Testis (tissue), 3 donors: ENCODE measurements around the gene ARMC3. TPM values are rescaled to one million over a fixed set of nuclear protein-coding genes. Genes with fewer than 3 reads are reported as not detected.
"Not testable (repeated sequence)": the region's sequence is repeated elsewhere in the genome, so short reads cannot be mapped to it uniquely, and the experiment has no call there.

Experiments
- DNase-seq: peaks from one replicate; pipeline ENCODE4 v3.0.0-alpha.2; 2019
- H3K27ac ChIP-seq, 2 donors: fragments of 200-600 bp; sonication (generic); one replicate each; pipeline ENCODE4 v1.5.1; 2019
- H3K27me3 ChIP-seq: fragments of 200-600 bp; sonication (generic); one replicate; pipeline ENCODE4 v1.5.1; 2019
- H3K36me3 ChIP-seq: fragments of 200-600 bp; sonication (generic); one replicate; pipeline ENCODE4 v1.5.1; 2017; ENCODE audit warnings: low read depth; ENCODE audit errors: missing control alignments
- H3K4me1 ChIP-seq: fragments of 200-600 bp; sonication (generic); one replicate; pipeline ENCODE4 v1.5.1; 2019
- H3K4me3 ChIP-seq, 2 donors: fragments of 200-600 bp; sonication (generic); one replicate each; pipeline ENCODE4 v1.5.1; 2017 to 2019
- H3K9me3 ChIP-seq: fragments of 200-600 bp; sonication (generic); one replicate; pipeline ENCODE4 v1.5.1; 2017
- CTCF ChIP-seq, 3 experiments: fragments of 450-650 bp in 2 of 3; fragments of 200-600 bp in 1 of 3; sonication (generic) in 1 of 3; IDR thresholded peaks; one replicate each; pipeline ENCODE4 v1.5.1; 2016 to 2019; ENCODE audit warnings: antibody characterized with exemption in 3 of 3, mild to moderate bottlenecking in 2 of 3, moderate library complexity in 1 of 3
- POLR2A ChIP-seq: fragments of 450-650 bp; IDR thresholded peaks from one replicate; pipeline ENCODE4 v1.6.1; 2017; ENCODE audit warnings: antibody characterized with exemption, mild to moderate bottlenecking, moderate library complexity
- WGBS, 2 donors: methylation state at CpG; one replicate each; pipeline ENCODE4 v1.1.5; 2018; 5-methylcytosine and 5-hydroxymethylcytosine counted together
- intact Hi-C: fragments of 100-400 bp; cut with DNase I; formaldehyde crosslinking; loops from one replicate; pipeline ENCODE4 v1.15.1; 2023; ENCODE audit warnings: low total_unique reads
- polyA plus RNA-seq: library from polyadenylated mRNA; stranded (reverse); fragments of 350-450 nt; fragmentation: Illumina TruSeq; extraction: RNeasy Lipid Tissue Mini Kit (QIAGEN cat#74804); gene quantifications from one replicate; pipeline ENCODE4 v1.2.3, GENCODE V29; 2014; ENCODE audit warnings: low read depth, low replicate concordance; ENCODE audit not compliant: insufficient read depth
- total RNA-seq, 2 donors: library from RNA; depleted of rRNA; stranded (reverse); fragments of >200 nt; gene quantifications; one replicate each; pipeline ENCODE4 v1.2.3, GENCODE V29; 2016

The ARMC3 gene
- total and polyA plus RNA-seq, 3 donors from 2014 or later: 20.3 to 63.9 (median 39.2) TPM

- no peaks in the 10 kb centered on the region for H3K4me1 ChIP-seq
- H3K27ac ChIP-seq: no peak overlapping the region
- WGBS, 2 donors: 46 to 68% methylated on average over 4 of the region's 4 CpGs
- DNase-seq: no peak
- intact Hi-C loops: no loop called here
- H3K27me3 ChIP-seq: no peaks in the 10 kb centered on the region
- TF ChIP-seq CTCF (IDR thresholded peaks at IDR 0.05): no peak
- TF ChIP-seq POLR2A: no peak
- no peaks in the 10 kb centered on the region for H3K9me3 ChIP-seq
- H3K4me3 ChIP-seq: no peak overlapping the region
- no peaks in the 10 kb centered on the region for H3K36me3 ChIP-seq
Observed at GRCh38 chr10:22897371-22897770, 30.5 kb upstream of the ARMC3 start.

GRCh38 chr10:22899307-22899706, 28.5 kb upstream of the ARMC3 start:
- TF ChIP-seq CTCF (IDR thresholded peaks at IDR 0.05) (no peak), POLR2A (no peak)
- Histone ChIP-seq H3K4me3 (no peak overlapping the region), H3K36me3 (no peaks in the 10 kb centered on the region), H3K27ac (no peak overlapping the region), H3K4me1 (no peaks in the 10 kb centered on the region), H3K27me3 (no peaks in the 10 kb centered on the region), H3K9me3 (no peaks in the 10 kb centered on the region)
- 75 to 80% methylated on average over 2 of the region's 2 CpGs for WGBS, 2 donors
- no peak for DNase-seq
- intact Hi-C loops: no loop called here

DNA sequence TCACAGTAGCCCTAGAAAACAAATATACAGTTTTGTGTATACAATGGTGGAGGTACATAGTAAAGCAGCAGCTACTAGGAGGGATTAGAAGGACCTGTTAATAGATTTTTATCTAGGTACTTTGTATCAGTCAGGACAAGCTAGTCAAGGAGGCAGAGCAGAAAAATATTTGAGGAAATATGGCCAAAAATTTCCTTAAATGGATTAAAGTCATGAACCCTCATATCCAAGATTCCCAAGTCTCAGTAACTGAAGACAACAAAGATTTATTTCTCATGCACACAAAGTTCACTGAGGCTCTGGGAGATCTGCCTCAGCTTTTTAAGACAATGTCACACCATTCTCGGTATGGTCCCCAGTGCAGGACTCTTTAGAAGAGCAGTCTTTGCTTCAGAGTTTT, 28.1 kb upstream of the ARMC3 start:
- WGBS, 2 donors: 89 to 90% methylated on average over 1 of the region's 1 CpG
- Histone ChIP-seq H3K27ac (no peak overlapping the region), H3K4me1 (no peaks in the 10 kb centered on the region), H3K27me3 (no peaks in the 10 kb centered on the region), H3K9me3 (no peaks in the 10 kb centered on the region), H3K36me3 (no peaks in the 10 kb centered on the region), H3K4me3 (no peak overlapping the region)
- DNase-seq: no peak
- TF ChIP-seq CTCF (IDR thresholded peaks at IDR 0.05) (no peak), POLR2A (no peak)
- intact Hi-C loops: no loop called here

DNA sequence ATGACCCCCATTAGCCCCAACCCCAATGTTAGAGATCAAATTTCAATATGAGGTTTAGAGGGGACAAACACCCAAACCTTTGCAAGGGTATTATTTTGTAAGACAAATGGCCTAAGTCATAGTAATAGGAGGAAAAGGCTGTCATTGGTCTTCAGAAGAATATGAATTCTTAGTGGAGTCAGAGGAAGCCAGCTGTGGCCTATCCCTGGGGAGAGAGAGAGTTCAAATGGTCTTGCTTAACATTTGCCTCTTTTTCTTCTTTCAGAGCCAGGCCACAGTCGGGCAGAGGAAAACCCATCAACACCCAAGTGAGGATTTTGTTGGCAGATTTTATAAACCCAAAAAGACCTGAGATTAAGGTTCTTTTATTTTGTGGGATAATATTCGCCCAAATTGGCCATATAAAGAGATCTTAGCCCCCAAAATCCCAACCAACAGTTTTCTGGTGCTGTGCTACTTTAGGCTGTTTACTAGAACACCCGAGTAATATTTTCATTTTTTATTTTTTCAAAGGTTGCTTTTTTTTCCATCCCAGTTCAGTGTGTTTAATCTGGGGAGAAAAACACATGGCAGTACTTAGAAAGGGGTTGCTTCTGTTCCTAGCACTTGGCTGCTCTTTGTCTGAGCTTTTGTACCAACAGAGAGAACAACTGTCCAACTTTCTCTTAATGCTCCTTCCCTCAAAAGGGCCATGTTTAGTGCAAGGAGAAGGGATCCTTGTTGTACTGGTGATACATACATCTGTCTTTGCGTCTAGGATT, 26.8 kb upstream of the ARMC3 start:
- no peaks in the 10 kb centered on the region for H3K4me1 ChIP-seq
- H3K27me3 ChIP-seq: no peaks in the 10 kb centered on the region
- H3K4me3 ChIP-seq: no peak overlapping the region
- WGBS, 2 donors: 74 to 80% methylated on average over 4 of the region's 4 CpGs
- no peak for DNase-seq
- no peaks in the 10 kb centered on the region for H3K9me3 ChIP-seq
- H3K27ac ChIP-seq: no peak overlapping the region
- no peaks in the 10 kb centered on the region for H3K36me3 ChIP-seq
- intact Hi-C loops: no loop called here
- TF ChIP-seq CTCF (IDR thresholded peaks at IDR 0.05): no peak
- no peak for TF ChIP-seq POLR2A

- intact Hi-C loops, H3K27me3 ChIP-seq, H3K27ac ChIP-seq, DNase-seq, H3K4me3 ChIP-seq, H3K36me3 ChIP-seq, H3K4me1 ChIP-seq, H3K9me3 ChIP-seq: not testable (repeated sequence)
- WGBS, 2 donors: 80 to 83% methylated on average over 3 of the region's 3 CpGs
Observed at GRCh38 chr10:22902147-22902546, 25.7 kb upstream of the ARMC3 start.
